ENCODE data around the gene TSPAN16.

DNA sequence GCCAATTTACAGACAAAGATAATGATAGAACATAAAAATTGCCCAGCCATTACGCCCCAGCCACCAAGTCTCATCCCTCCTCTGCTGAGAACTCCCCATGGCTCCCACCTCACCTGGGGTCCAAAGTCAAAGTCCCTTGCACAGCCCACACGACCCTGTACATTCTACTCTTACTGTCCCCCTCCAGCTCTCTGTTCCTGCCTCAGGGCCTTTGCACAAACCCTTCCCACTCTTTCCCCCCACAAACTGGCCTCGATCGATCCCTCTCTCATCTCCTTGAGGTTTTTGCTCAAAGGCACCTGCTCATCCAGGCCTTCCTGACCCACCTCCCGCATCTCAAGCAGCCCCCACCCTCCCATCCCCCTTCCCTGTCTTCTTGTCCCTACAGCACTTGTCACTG lies 35.0 kb upstream of the TSPAN16 start:
- TF ChIP-seq CTCF (IDR thresholded peaks at IDR 0.05) (no peak), POLR2A (IDR thresholded peaks at IDR 0.05) (no peak)

Measured in testis (tissue), 2 donors.